ENCODE measurements around the gene ENOX1.
"Not testable (repeated sequence)": the region's sequence is repeated elsewhere in the genome, so short reads cannot be mapped to it uniquely, and the experiment has no call there.

ENOX1 gene

DNA sequence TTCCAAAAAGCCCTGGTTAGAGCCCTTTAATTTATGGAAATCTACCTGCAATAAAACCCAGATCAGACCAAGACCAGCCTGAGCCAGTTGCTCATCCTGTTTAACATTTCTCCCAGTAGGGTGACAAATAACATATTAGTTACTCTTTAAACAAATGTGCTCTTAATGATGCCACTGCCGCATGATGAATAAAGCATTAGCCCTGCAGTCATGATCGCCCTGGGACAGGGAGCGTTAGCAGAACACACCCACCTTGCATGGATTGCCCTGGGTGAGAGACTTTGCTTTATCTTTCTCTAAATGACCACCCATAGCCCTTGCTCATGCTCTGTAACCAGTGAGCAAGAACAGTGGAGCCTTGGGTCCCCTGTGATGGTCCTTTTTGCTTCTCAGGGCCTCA is 362.4 kb downstream of the ENOX1 start:
- Histone ChIP-seq H3K9me3 (ENCODE audit: control insufficient read depth in 1 of 2, low read length in 2 of 2) (no peaks in the 10 kb centered on the region), H3K27ac (ENCODE audit: low read depth, low read length) (no peak overlapping the region), H3K4me3 (ENCODE audit: low read depth in 1 of 2, low read length in 2 of 2) (no peak overlapping the region), H3K36me3 (ENCODE audit: control insufficient read depth in 1 of 2, insufficient read depth in 2 of 2, low read length in 2 of 2) (no peaks in the 10 kb centered on the region), H3K4me1 (ENCODE audit: control insufficient read depth in 1 of 2, insufficient read depth in 2 of 2, low read length in 2 of 2) (no peaks in the 10 kb centered on the region), H3K9ac (ENCODE audit: low read depth in 1 of 2, low read length in 2 of 2) (no peak overlapping the region), H3K27me3 (ENCODE audit: control insufficient read depth in 1 of 2, insufficient read depth in 2 of 2, low read length in 2 of 2) (no peaks in the 10 kb centered on the region)

DNA sequence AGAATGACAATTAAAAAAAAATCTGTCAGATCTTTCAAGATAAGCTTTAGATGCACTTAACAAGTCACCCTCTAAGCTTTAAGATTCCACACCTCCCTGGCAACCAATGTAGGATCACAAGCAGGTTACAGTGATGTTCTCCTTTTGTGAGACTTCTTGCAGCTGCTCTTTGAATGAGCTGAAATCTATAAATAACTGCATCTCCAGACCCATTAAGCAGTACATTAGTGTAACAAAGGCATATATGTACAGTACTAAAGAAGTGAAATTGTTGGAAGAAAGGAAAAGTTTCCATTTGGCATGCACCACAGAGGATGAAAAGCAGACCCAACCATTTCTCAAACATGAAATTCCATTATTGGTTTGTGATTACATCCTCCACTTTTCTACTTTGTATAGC is 364.7 kb downstream of the ENOX1 start:
- Histone ChIP-seq H3K9me3 (ENCODE audit: control insufficient read depth in 1 of 2, low read length in 2 of 2) (no peaks in the 10 kb centered on the region), H3K4me3 (ENCODE audit: low read depth in 1 of 2, low read length in 2 of 2) (no peak overlapping the region), H3K4me1 (ENCODE audit: control insufficient read depth in 1 of 2, insufficient read depth in 2 of 2, low read length in 2 of 2) (no peaks in the 10 kb centered on the region), H3K27ac (ENCODE audit: low read depth, low read length) (no peak overlapping the region), H3K9ac (ENCODE audit: low read depth in 1 of 2, low read length in 2 of 2) (no peak overlapping the region), H3K36me3 (ENCODE audit: control insufficient read depth in 1 of 2, insufficient read depth in 2 of 2, low read length in 2 of 2) (no peaks in the 10 kb centered on the region), H3K27me3 (ENCODE audit: control insufficient read depth in 1 of 2, insufficient read depth in 2 of 2, low read length in 2 of 2) (no peaks in the 10 kb centered on the region)

DNA sequence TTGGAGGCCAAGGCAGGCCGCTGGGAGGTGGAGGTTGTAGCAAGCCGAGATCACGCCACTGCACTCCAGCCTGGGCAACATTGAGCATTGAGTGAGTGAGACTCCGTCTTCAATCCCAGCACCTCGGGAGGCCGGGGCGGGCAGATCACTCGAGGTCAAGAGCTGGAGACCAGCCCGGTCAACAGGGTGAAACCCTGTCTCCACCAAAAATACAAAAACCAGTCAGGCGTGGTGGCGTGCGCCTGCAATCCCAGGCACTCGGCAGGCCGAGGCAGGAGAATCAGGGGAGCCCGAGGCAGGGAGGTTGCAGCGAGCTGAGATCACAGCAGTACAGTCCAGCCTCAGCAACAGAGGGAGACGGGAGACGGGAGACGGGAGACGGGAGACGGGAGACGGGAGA is 369.9 kb downstream of the ENOX1 start:
- not testable (repeated sequence) for H3K36me3 ChIP-seq (ENCODE audit: control insufficient read depth in 1 of 2, insufficient read depth in 2 of 2, low read length in 2 of 2); H3K9me3 ChIP-seq (ENCODE audit: control insufficient read depth in 1 of 2, low read length in 2 of 2); H3K4me1 ChIP-seq (ENCODE audit: control insufficient read depth in 1 of 2, insufficient read depth in 2 of 2, low read length in 2 of 2); H3K27me3 ChIP-seq (ENCODE audit: control insufficient read depth in 1 of 2, insufficient read depth in 2 of 2, low read length in 2 of 2); H3K9ac ChIP-seq (ENCODE audit: low read depth in 1 of 2, low read length in 2 of 2); H3K27ac ChIP-seq (ENCODE audit: low read depth, low read length); H3K4me3 ChIP-seq (ENCODE audit: low read depth in 1 of 2, low read length in 2 of 2)

DNA sequence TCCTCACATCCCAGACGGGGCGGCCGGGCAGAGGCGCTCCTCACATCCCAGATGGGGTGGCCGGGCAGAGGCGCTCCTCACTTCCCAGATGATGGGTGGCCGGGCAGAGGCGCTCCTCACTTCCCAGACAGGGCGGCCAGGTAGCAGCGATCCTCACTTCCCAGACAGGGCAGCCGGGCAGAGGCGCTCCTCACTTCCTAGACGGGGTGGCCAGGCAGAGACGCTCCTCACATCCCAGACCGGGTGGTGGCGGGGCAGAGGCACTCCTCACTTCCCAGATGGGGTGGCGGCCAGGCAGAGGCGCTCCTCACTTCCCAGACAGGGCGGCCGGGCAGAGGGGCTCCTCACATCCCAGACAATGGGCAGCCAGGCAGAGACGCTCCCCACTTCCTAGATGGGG is 370.4 kb downstream of the ENOX1 start:
- H3K9ac ChIP-seq (ENCODE audit: low read depth in 1 of 2, low read length in 2 of 2); H3K27ac ChIP-seq (ENCODE audit: low read depth, low read length): not testable (repeated sequence)

DNA sequence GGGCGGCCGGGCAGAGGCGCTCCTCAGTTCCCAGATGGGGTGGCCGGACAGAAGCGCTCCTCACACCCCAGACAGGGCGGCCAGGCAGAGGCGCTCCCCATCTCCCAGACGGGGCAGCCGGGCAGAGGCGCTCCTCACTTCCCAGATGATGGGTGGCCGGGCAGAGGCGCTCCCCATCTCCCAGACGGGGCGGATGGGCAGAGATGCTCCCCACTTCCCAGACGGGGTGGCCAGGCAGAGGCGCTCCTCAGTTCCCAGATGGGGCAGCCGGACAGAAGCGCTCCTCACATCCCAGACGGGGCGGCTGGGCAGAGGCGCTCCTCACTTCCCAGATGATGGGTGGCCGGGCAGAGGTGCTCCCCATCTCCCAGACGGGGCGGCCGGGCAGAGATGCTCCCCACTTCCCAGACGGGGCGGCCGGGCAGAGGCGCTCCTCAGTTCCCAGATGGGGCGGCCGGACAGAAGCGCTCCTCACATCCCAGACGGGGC is 370.8 kb downstream of the ENOX1 start:
- H3K9me3 ChIP-seq (ENCODE audit: control insufficient read depth in 1 of 2, low read length in 2 of 2); H3K4me1 ChIP-seq (ENCODE audit: control insufficient read depth in 1 of 2, insufficient read depth in 2 of 2, low read length in 2 of 2); H3K9ac ChIP-seq (ENCODE audit: low read depth in 1 of 2, low read length in 2 of 2); H3K27me3 ChIP-seq (ENCODE audit: control insufficient read depth in 1 of 2, insufficient read depth in 2 of 2, low read length in 2 of 2); H3K4me3 ChIP-seq (ENCODE audit: low read depth in 1 of 2, low read length in 2 of 2); H3K36me3 ChIP-seq (ENCODE audit: control insufficient read depth in 1 of 2, insufficient read depth in 2 of 2, low read length in 2 of 2); H3K27ac ChIP-seq (ENCODE audit: low read depth, low read length): not testable (repeated sequence)

More for the DNA sequence above, 370.4 kb downstream of the ENOX1 start:
- H3K36me3 ChIP-seq (ENCODE audit: control insufficient read depth in 1 of 2, insufficient read depth in 2 of 2, low read length in 2 of 2); H3K4me3 ChIP-seq (ENCODE audit: low read depth in 1 of 2, low read length in 2 of 2); H3K4me1 ChIP-seq (ENCODE audit: control insufficient read depth in 1 of 2, insufficient read depth in 2 of 2, low read length in 2 of 2); H3K9me3 ChIP-seq (ENCODE audit: control insufficient read depth in 1 of 2, low read length in 2 of 2); H3K27me3 ChIP-seq (ENCODE audit: control insufficient read depth in 1 of 2, insufficient read depth in 2 of 2, low read length in 2 of 2): not testable (repeated sequence)

DNA sequence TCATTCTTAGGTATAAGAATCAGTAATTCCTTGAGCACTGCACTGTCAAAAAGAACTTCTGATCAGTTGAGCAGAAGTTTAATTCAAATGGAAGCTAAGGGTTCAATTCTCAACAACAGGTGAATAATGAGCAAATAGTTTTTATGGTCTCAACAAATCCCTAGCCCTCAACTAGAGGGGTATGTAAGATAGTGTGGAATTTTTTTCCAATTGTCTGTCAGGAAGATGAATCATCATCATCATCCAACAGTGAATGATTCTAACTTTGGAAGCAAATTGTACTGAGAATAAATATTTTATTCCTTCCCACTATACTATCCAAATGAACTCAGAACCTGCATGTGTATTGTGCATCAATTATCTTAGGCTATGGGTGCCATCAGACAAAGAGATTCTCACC is 372.7 kb downstream of the ENOX1 start:
- H3K27me3 ChIP-seq (ENCODE audit: control insufficient read depth in 1 of 2, insufficient read depth in 2 of 2, low read length in 2 of 2): no peaks in the 10 kb centered on the region
- H3K36me3 ChIP-seq (ENCODE audit: control insufficient read depth in 1 of 2, insufficient read depth in 2 of 2, low read length in 2 of 2): no peaks in the 10 kb centered on the region
- no peak overlapping the region for H3K27ac ChIP-seq (ENCODE audit: low read depth, low read length)
- no peaks in the 10 kb centered on the region for H3K4me1 ChIP-seq (ENCODE audit: control insufficient read depth in 1 of 2, insufficient read depth in 2 of 2, low read length in 2 of 2)
- no peaks in the 10 kb centered on the region for H3K9me3 ChIP-seq (ENCODE audit: control insufficient read depth in 1 of 2, low read length in 2 of 2)
- no peak overlapping the region for H3K4me3 ChIP-seq (ENCODE audit: low read depth in 1 of 2, low read length in 2 of 2)
- H3K9ac ChIP-seq (ENCODE audit: low read depth in 1 of 2, low read length in 2 of 2): no peak overlapping the region

DNA sequence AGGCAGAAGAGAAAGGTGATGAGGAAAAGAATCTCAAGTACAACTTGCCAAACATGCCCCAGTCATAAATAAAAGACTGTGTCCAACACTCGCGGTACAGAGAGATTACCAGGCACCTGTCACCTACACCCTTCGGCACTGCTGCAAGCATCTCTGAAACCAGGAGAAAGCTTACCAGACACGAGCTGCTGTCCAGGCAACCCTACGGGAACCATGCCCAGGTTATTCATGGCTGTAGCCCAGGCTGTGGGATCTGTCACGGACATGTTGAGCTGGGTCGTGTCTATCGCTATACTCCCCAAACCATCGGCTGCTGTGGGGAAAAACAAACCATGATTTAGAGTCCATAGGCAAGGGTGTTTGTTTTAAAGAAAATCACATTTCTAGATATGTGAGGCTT is 375.0 kb downstream of the ENOX1 start:
- no peaks in the 10 kb centered on the region for H3K4me1 ChIP-seq (ENCODE audit: control insufficient read depth in 1 of 2, insufficient read depth in 2 of 2, low read length in 2 of 2)
- no peak overlapping the region for H3K9ac ChIP-seq (ENCODE audit: low read depth in 1 of 2, low read length in 2 of 2)
- no peaks in the 10 kb centered on the region for H3K36me3 ChIP-seq (ENCODE audit: control insufficient read depth in 1 of 2, insufficient read depth in 2 of 2, low read length in 2 of 2)
- no peaks in the 10 kb centered on the region for H3K27me3 ChIP-seq (ENCODE audit: control insufficient read depth in 1 of 2, insufficient read depth in 2 of 2, low read length in 2 of 2)
- H3K27ac ChIP-seq (ENCODE audit: low read depth, low read length): no peak overlapping the region
- no peaks in the 10 kb centered on the region for H3K9me3 ChIP-seq (ENCODE audit: control insufficient read depth in 1 of 2, low read length in 2 of 2)
- no peak overlapping the region for H3K4me3 ChIP-seq (ENCODE audit: low read depth in 1 of 2, low read length in 2 of 2)

DNA sequence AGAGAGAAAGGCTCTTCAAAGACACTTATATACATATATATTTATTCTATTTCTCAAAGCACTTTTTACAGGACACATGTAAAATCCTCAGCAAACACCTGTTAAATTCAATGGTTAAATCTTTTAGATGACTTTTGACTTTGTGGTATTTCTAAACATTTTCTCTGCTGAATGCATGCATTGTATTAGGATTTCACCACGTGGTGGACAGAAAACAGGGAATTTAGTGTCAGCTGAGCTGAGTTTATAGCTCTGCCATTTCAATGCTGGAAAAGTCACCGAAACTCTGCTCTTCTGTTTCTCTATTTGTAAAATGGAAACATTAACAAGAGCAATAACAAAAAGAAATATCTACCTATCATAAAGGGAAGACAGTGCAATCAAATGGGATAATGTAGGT is 375.6 kb downstream of the ENOX1 start:
- no peak overlapping the region for H3K4me3 ChIP-seq (ENCODE audit: low read depth in 1 of 2, low read length in 2 of 2)
- H3K9ac ChIP-seq (ENCODE audit: low read depth in 1 of 2, low read length in 2 of 2): no peak overlapping the region
- no peak overlapping the region for H3K27ac ChIP-seq (ENCODE audit: low read depth, low read length)
- no peaks in the 10 kb centered on the region for H3K9me3 ChIP-seq (ENCODE audit: control insufficient read depth in 1 of 2, low read length in 2 of 2)
- H3K27me3 ChIP-seq (ENCODE audit: control insufficient read depth in 1 of 2, insufficient read depth in 2 of 2, low read length in 2 of 2): no peaks in the 10 kb centered on the region
- no peaks in the 10 kb centered on the region for H3K4me1 ChIP-seq (ENCODE audit: control insufficient read depth in 1 of 2, insufficient read depth in 2 of 2, low read length in 2 of 2)
- H3K36me3 ChIP-seq (ENCODE audit: control insufficient read depth in 1 of 2, insufficient read depth in 2 of 2, low read length in 2 of 2): no peaks in the 10 kb centered on the region

DNA sequence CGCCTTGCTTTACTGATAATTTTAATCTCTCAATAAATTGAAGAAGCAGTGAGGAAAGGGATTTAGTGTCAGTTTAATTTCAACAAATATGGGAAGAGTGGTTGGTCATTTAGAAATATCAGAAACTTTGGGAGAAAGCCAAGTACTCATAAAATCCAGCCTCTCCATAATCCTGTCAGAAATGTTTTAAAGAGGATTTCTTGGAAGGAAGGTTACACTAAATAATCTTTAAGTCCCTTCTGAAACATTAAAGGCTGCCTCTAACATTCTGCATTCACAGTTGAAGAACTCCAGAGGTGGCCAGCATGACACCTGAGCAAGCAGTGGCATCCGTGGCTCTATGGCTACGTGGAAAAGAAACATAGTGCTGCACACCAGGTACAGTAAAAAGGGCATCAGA is 378.5 kb downstream of the ENOX1 start:
- H3K4me1 ChIP-seq (ENCODE audit: control insufficient read depth in 1 of 2, insufficient read depth in 2 of 2, low read length in 2 of 2): no peaks in the 10 kb centered on the region
- no peak overlapping the region for H3K9ac ChIP-seq (ENCODE audit: low read depth in 1 of 2, low read length in 2 of 2)
- H3K36me3 ChIP-seq (ENCODE audit: control insufficient read depth in 1 of 2, insufficient read depth in 2 of 2, low read length in 2 of 2): no peaks in the 10 kb centered on the region
- no peaks in the 10 kb centered on the region for H3K9me3 ChIP-seq (ENCODE audit: control insufficient read depth in 1 of 2, low read length in 2 of 2)
- no peak overlapping the region for H3K4me3 ChIP-seq (ENCODE audit: low read depth in 1 of 2, low read length in 2 of 2)
- H3K27ac ChIP-seq (ENCODE audit: low read depth, low read length): no peak overlapping the region
- H3K27me3 ChIP-seq (ENCODE audit: control insufficient read depth in 1 of 2, insufficient read depth in 2 of 2, low read length in 2 of 2): no peaks in the 10 kb centered on the region

DNA sequence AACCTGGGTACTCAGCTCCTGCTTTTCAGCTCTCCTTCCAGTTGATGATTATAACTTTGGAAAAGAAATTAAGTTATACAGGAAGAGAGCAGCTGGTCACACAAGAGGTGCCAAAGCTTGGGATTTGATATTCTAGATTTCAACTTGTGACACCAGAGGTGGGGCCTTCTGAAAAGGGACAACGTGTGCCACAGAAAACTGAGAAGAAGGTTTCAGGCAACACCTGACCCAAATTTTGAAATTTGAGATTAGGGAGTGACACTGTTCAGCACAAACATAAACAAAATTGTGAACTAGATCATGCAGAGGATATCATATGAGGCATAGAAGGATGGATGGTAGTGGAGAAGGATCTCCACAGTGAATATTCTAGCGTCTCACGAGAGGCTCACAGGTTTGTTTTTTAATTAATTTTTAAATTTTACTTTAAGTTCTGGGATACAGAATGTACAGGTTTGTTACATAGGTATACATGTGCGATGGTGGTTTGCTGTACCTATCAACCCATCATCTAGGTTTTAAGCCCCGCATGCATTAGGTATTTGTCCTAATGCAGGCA is 379.7 kb downstream of the ENOX1 start:
- H3K9ac ChIP-seq (ENCODE audit: low read depth in 1 of 2, low read length in 2 of 2): no peak overlapping the region
- H3K4me1 ChIP-seq (ENCODE audit: control insufficient read depth in 1 of 2, insufficient read depth in 2 of 2, low read length in 2 of 2): no peaks in the 10 kb centered on the region
- no peak overlapping the region for H3K27ac ChIP-seq (ENCODE audit: low read depth, low read length)
- H3K9me3 ChIP-seq (ENCODE audit: control insufficient read depth in 1 of 2, low read length in 2 of 2): no peaks in the 10 kb centered on the region
- no peak overlapping the region for H3K4me3 ChIP-seq (ENCODE audit: low read depth in 1 of 2, low read length in 2 of 2)
- no peaks in the 10 kb centered on the region for H3K27me3 ChIP-seq (ENCODE audit: control insufficient read depth in 1 of 2, insufficient read depth in 2 of 2, low read length in 2 of 2)
- H3K36me3 ChIP-seq (ENCODE audit: control insufficient read depth in 1 of 2, insufficient read depth in 2 of 2, low read length in 2 of 2): no peaks in the 10 kb centered on the region

DNA sequence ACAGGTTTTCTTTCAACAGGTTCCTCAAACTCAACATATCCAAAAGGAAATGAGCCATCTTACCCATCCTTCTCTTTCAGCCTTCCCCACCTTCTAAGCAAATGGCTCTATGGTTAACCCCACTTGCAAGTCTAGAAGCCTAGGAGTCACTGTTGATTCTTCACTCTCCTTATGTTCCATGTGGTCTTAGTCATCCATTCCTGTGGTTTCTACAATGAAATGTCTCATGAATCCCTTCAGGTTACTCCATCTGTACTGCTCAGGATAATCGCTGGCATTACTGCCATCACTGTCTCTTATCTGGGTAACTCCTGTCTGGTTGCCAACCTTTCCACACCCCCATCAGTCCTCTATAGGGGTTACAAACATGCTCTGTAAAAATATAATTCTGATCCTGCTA is 381.3 kb downstream of the ENOX1 start:
- Histone ChIP-seq H3K9ac (ENCODE audit: low read depth in 1 of 2, low read length in 2 of 2) (no peak overlapping the region), H3K4me1 (ENCODE audit: control insufficient read depth in 1 of 2, insufficient read depth in 2 of 2, low read length in 2 of 2) (no peaks in the 10 kb centered on the region), H3K27me3 (ENCODE audit: control insufficient read depth in 1 of 2, insufficient read depth in 2 of 2, low read length in 2 of 2) (no peaks in the 10 kb centered on the region), H3K4me3 (ENCODE audit: low read depth in 1 of 2, low read length in 2 of 2) (no peak overlapping the region), H3K27ac (ENCODE audit: low read depth, low read length) (no peak overlapping the region), H3K36me3 (ENCODE audit: control insufficient read depth in 1 of 2, insufficient read depth in 2 of 2, low read length in 2 of 2) (no peaks in the 10 kb centered on the region), H3K9me3 (ENCODE audit: control insufficient read depth in 1 of 2, low read length in 2 of 2) (no peaks in the 10 kb centered on the region)

All from duodenal mucosa (tissue), 2 donors.